ENCODE data around the gene UBTD2.
A peak's percentile ranks its signal among the peaks of the same experiment; 100 is the strongest.

Gene UBTD2

DNA sequence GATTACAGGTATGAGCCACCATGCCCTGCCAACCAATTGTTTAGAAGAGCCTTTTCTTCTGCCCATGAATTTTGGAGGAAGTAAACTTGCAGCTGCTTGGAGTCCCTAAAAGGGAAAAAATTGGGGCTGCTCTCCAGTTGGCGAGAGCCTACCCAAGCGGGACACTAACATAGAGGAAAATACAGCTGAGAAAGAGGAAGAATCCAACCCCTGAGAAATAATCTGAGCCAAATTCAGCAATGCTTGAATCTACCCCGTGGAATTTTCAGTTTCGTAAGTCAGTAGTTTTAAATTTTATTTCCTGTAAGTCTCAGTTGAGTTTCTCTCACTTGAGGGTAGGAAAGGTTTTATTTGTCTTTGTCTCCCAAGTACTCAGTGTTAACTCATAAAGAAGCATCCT lies 30.4 kb upstream of the UBTD2 start:
- no peaks in the 10 kb centered on the region for H3K27me3 ChIP-seq
- no peak overlapping the region for H3K9ac ChIP-seq
- no peak overlapping the region for H3K4me3 ChIP-seq
- peaks cover 9 to 17% (median 14%) of the 10 kb centered on the region in 10 experiments for H3K4me1 ChIP-seq
- no peak overlapping the region for H3K27ac ChIP-seq
- no peaks in the 10 kb centered on the region for H4K20me1 ChIP-seq
- TF ChIP-seq Cebpa-rat (IDR thresholded peaks at IDR 0.05): no peak
- H3K36me3 ChIP-seq: no peaks in the 10 kb centered on the region
- H3K4me2 ChIP-seq: peak overlapping the region; percentile 10 to 58 (median 34); a peak in 21 of 22 replicates
- H3K9me3 ChIP-seq (replicated peaks in 1 of 11): no peaks in the 10 kb centered on the region

DNA sequence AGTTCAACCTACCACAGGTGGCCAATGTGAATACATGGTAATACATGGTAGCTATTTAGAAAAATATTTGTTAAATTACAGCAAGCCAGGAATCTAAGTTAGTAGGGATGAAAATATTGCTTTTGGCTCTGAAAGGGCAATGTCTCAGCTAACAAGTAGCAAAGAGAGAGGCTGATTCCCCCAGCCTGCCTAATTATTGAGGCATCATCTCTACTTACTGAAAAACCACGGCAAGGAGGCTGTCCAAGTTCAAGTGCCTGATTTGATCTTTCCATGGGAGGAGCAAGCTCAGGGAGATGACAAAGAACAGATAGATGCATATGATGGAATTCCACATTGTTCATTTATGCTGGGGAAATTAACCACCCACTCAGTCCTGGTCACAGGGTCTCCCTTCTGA lies 28.7 kb upstream of the UBTD2 start:
- H3K36me3 ChIP-seq: no peaks in the 10 kb centered on the region
- no peak overlapping the region for H3K4me2 ChIP-seq
- no peaks in the 10 kb centered on the region for H3K27me3 ChIP-seq
- TF ChIP-seq Cebpa-rat (IDR thresholded peaks at IDR 0.05): no peak
- no peak overlapping the region for H3K27ac ChIP-seq
- no peaks in the 10 kb centered on the region for H3K9me3 ChIP-seq (replicated peaks in 1 of 11)
- H4K20me1 ChIP-seq: no peaks in the 10 kb centered on the region
- peaks cover 9 to 17% (median 14%) of the 10 kb centered on the region in 10 experiments for H3K4me1 ChIP-seq
- no peak overlapping the region for H3K9ac ChIP-seq
- no peak overlapping the region for H3K4me3 ChIP-seq

DNA sequence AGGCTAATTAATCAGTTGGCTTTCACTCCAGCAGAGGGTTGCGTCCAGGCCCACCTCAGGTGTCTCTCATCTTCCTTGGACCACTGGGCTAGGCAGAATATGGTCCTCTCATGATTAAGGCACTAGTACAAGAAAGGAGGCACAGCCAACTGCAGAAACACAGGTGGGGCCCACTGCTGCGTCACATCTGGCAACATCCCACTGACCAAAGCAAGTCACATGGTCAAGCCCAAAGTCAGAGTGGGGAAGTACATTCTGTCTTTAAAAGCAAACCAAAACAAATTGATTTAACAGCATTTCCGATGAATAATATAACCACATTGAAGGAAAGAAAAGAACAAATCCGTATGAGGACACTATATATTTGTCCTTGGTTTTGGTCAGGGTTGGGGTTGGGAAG lies 28.0 kb upstream of the UBTD2 start:
- H3K27ac ChIP-seq: no peak overlapping the region
- H3K9me3 ChIP-seq (replicated peaks in 1 of 11): no peaks in the 10 kb centered on the region
- H4K20me1 ChIP-seq: no peaks in the 10 kb centered on the region
- H3K27me3 ChIP-seq: no peaks in the 10 kb centered on the region
- H3K4me1 ChIP-seq: peaks cover 9 to 17% (median 14%) of the 10 kb centered on the region in 10 experiments
- H3K9ac ChIP-seq: no peak overlapping the region
- peak overlapping the region in 1 of 11 experiments; percentile 23; a peak in 1 of 22 replicates for H3K4me2 ChIP-seq
- H3K4me3 ChIP-seq: no peak overlapping the region
- no peak for TF ChIP-seq Cebpa-rat (IDR thresholded peaks at IDR 0.05)
- H3K36me3 ChIP-seq: no peaks in the 10 kb centered on the region

DNA sequence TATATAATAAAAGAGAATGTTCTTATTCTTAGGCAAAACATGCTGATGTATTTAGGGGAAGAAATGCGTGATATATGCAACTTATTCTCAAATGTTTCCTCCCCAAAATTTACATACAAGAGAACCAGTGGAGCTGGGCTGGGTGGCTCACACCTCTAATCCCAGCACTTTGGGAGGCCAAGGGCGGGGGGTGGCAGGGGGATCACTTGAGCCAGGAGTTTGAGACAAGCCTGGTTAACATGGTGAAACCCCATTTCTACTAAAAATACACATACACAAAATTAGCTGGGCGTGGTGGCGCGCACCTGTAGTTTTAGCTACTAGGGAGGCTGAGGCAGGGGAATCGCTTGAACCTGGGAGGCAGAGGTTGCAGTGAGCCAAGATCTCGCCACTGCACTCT lies 27.5 kb upstream of the UBTD2 start:
- Histone ChIP-seq H3K36me3 (no peaks in the 10 kb centered on the region), H3K27ac (no peak overlapping the region), H3K27me3 (no peaks in the 10 kb centered on the region), H3K4me3 (no peak overlapping the region), H3K4me2 (no peak overlapping the region), H4K20me1 (no peaks in the 10 kb centered on the region), H3K4me1 (peaks cover 9 to 17% (median 14%) of the 10 kb centered on the region in 10 experiments), H3K9ac (no peak overlapping the region), H3K9me3 (replicated peaks in 1 of 11) (peaks cover under 1 to 5% (median 4%) of the 10 kb centered on the region in 11 experiments; a peak in 17 of 22 replicates)
- TF ChIP-seq Cebpa-rat (IDR thresholded peaks at IDR 0.05): no peak

DNA sequence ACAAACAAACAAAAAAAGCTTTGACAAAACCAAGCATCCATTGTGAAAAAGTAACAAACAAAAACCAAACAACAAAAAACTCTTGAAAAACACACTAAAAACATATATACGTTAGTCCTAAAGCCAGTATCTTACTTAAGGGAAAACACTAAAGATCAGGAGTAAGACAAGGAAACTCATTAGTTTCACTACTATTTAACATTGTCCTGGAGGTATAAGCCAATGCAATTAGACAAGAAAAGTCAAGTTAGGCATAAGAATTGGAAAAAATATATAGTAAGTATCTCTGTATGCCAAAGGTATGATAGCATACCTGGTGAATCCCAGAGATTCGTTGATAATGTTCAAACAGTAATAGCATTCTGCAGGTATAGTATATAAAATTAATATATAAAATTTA lies 21.8 kb upstream of the UBTD2 start:
- no peaks in the 10 kb centered on the region for H3K36me3 ChIP-seq
- no peak overlapping the region for H3K27ac ChIP-seq
- no peaks in the 10 kb centered on the region for H3K27me3 ChIP-seq
- no peak overlapping the region for H3K4me3 ChIP-seq
- H3K9me3 ChIP-seq (replicated peaks in 1 of 11): peaks cover 13 to 21% (median 18%) of the 10 kb centered on the region in 11 experiments
- no peak overlapping the region for H3K4me2 ChIP-seq
- no peak for TF ChIP-seq Cebpa-rat (IDR thresholded peaks at IDR 0.05)
- H3K4me1 ChIP-seq: no peaks in the 10 kb centered on the region
- no peaks in the 10 kb centered on the region for H4K20me1 ChIP-seq
- no peak overlapping the region for H3K9ac ChIP-seq

DNA sequence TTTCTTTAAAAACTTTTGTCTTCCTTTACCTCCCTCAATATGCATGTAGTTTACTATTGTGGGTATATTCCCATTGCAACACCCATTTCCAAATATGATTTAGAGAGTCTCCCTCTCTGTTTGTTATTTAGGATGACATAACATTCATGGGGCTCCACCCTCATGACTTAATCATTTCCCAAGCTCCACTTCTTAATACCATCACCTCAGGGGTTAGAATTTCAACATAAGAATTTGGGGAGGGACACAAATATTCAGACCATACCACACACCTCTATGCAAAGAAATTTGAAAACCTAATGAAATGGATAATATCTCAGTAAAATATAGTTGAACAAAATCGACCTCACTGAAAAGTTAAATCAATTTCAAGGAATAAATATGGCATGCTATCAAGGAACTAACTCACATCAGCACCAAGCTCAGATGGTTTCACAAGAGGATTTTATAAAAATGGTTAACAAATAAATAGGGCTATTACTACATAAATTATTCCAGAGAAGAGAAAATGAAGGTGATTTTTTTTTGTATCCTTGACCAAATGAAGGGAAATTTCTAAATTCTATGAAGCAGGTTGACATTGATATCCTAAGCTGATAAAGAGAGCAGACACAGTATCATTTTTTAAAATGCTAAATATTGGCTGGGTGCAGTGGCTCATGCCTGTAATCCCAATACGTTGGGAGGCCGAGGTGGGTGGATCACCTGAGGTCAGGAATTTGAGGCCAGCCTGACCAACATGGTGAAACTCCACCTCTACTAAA lies 20.2 kb upstream of the UBTD2 start:
- H3K27ac ChIP-seq: no peak overlapping the region
- no peaks in the 10 kb centered on the region for H4K20me1 ChIP-seq
- no peaks in the 10 kb centered on the region for H3K36me3 ChIP-seq
- no peak overlapping the region for H3K9ac ChIP-seq
- H3K4me1 ChIP-seq: no peaks in the 10 kb centered on the region
- H3K4me3 ChIP-seq: no peak overlapping the region
- H3K27me3 ChIP-seq: no peaks in the 10 kb centered on the region
- no peak overlapping the region for H3K4me2 ChIP-seq
- TF ChIP-seq Cebpa-rat (IDR thresholded peaks at IDR 0.05): no peak
- H3K9me3 ChIP-seq (replicated peaks in 1 of 11): peaks cover 13 to 21% (median 18%) of the 10 kb centered on the region in 11 experiments

DNA sequence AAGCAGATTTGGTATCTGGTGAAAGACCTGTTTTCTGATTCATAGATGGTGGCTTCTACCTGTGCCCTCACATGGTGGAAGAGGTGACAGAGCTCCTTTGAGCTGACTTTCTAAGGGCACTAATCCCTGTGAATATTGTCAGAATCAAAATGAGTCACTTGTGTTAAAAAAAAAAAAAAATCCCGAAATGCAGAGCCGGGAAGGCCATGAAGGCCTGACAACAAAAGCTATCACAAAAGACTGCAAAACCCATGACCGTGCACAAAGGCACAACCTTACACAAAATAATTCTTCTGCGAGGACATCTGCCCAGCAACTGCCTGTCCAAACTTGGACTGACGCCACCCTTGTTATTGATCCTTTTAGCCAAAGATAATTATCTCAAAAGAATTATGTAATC lies 19.6 kb upstream of the UBTD2 start:
- Histone ChIP-seq H3K9ac (no peak overlapping the region), H4K20me1 (no peaks in the 10 kb centered on the region), H3K27me3 (no peaks in the 10 kb centered on the region), H3K4me2 (no peak overlapping the region), H3K27ac (no peak overlapping the region), H3K4me3 (no peak overlapping the region), H3K36me3 (no peaks in the 10 kb centered on the region), H3K4me1 (no peaks in the 10 kb centered on the region), H3K9me3 (replicated peaks in 1 of 11) (peaks cover 13 to 21% (median 18%) of the 10 kb centered on the region in 11 experiments)
- no peak for TF ChIP-seq Cebpa-rat (IDR thresholded peaks at IDR 0.05)

DNA sequence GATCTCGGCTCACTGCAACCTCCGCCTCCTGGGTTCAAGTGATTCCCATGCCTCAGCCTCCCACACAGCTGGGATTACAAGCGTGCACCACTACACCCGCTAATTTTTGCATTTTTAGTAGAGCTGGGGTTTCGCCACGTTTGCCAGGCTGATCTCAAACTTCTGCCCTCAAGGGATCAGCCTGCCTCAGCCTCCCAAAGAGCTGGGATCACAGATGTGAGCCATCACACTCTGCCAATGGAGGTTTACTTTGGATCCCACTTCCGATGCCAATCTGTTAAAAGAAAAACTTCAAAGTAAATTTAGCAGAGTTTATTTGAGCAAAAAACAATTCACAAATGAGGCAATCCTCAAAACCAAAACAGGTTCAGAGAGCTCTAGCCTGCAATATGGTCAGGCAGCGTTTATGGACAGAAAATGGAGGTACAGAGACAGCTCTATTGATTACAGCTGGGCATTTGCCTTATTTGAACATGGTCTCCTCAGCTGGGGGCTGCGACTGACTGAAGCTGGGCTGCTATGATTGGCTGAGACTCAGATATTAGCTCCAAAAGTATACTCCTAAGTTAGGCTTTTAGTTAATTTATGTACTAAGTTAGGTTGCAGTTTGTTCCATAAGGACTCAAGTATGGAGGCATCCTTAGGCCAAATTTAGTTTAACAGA lies 18.6 kb upstream of the UBTD2 start:
- Histone ChIP-seq H4K20me1 (no peaks in the 10 kb centered on the region), H3K27me3 (no peaks in the 10 kb centered on the region), H3K27ac (no peak overlapping the region), H3K4me1 (no peaks in the 10 kb centered on the region), H3K9me3 (replicated peaks in 1 of 11) (peaks cover 13 to 21% (median 18%) of the 10 kb centered on the region in 11 experiments), H3K4me2 (no peak overlapping the region), H3K4me3 (no peak overlapping the region), H3K36me3 (no peaks in the 10 kb centered on the region), H3K9ac (no peak overlapping the region)
- TF ChIP-seq Cebpa-rat (IDR thresholded peaks at IDR 0.05): no peak

DNA sequence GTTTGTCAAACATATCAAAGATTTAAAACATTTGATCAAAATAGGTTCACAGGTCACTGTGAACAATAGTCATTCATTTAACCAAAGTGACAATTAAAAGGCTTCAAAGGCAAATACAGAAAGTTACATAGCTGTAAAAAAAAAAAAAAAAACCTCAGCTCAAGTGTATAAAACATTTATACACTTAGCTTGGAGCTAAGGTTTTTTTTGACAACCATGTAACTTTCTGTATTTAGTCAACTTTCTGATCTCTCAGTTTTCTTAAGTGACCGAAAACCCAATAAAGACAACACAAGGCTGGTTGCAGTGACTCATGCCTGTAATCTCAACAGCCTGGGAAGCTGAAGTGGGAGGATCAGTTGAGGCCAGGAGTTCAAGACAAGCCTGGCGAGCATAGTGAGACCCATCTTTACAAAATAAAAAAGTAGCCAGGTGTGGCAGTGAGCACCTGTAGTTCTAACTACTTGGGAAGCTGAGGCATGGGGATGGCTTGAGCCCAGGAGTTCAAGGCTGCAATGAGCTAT lies 16.4 kb upstream of the UBTD2 start:
- Histone ChIP-seq H3K4me2 (no peak overlapping the region), H4K20me1 (no peaks in the 10 kb centered on the region), H3K4me1 (peaks cover 0 to 9% (median 0%) of the 10 kb centered on the region in 10 experiments; a peak in 4 of 20 replicates), H3K9ac (no peak overlapping the region), H3K9me3 (replicated peaks in 1 of 11) (peaks cover 2 to 9% (median 4%) of the 10 kb centered on the region in 11 experiments), H3K27me3 (no peaks in the 10 kb centered on the region), H3K4me3 (no peak overlapping the region), H3K27ac (no peak overlapping the region), H3K36me3 (no peaks in the 10 kb centered on the region)
- no peak for TF ChIP-seq Cebpa-rat (IDR thresholded peaks at IDR 0.05)
